ENCODE results near the gene EPB41L4B. TPM values are rescaled to one million over a fixed set of nuclear protein-coding genes. Genes with fewer than 3 reads are reported as not detected.

The EPB41L4B gene
- total and polyA plus RNA-seq, 2 of the 13 experiments (the other 11 are each of a cell fraction or from before 2014, with no cell fraction given) = 17.6 to 22.1 TPM

DNA sequence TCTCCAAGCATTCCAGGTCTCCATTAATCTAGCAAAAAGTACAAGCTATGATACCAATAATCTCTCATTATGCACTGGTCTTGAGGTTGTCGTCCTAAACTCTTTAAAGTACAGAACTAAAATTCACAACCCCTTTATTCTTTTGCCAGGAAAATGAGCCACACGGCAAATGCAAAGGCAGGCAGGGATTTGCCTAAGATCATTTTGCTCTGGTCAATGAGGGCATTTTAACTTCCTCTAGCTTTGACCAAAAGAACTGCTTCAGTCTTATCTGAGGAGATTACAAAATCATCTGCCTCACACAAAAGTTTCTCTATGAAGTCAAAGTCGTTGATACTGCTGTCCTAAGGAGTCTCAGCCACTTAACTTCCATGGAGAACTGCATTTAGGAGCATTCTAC lies 51.8 kb downstream of the EPB41L4B start:
- Histone ChIP-seq H3K79me2 (ENCODE audit: insufficient read depth, low read length) (no peaks in the 10 kb centered on the region), H4K20me1 (ENCODE audit: insufficient read depth, low read length) (no peaks in the 10 kb centered on the region), H3K27ac (ENCODE audit: extremely low read length, insufficient read depth, low read length) (no peak overlapping the region), H3K4me3 (replicated peaks in 1 of 3; ENCODE audit: insufficient read depth in 1 of 3, low read depth in 2 of 3, low read length in 3 of 3) (no peak overlapping the region), H3K27me3 (ENCODE audit: control insufficient read depth in 1 of 2, insufficient read depth in 2 of 2, low read length in 2 of 2) (no peaks in the 10 kb centered on the region), H3K4me2 (ENCODE audit: low read depth, low read length) (no peak overlapping the region), H3K36me3 (replicated peaks in 1 of 2; ENCODE audit: control insufficient read depth in 1 of 2, insufficient read depth in 2 of 2, low read length in 2 of 2) (peaks cover 3 to 14% of the 10 kb centered on the region in 2 experiments; a peak in 4 of 5 replicates), H3K9me3 (ENCODE audit: low read length) (no peaks in the 10 kb centered on the region), H2AFZ (ENCODE audit: low read length) (no peak overlapping the region), H3K9ac (ENCODE audit: insufficient read depth, low read depth, low read length) (no peak overlapping the region), H3K4me1 (ENCODE audit: insufficient read depth, low read length) (peaks cover 18% of the 10 kb centered on the region)
- no TSS peak for BruUV-seq (replicated peaks)
- ATAC-seq (no peak), FAIRE-seq (no peak), DNase-seq (ENCODE audit: low spot score) (no peak)
- ChIA-PET CTCF (ENCODE audit: low intra/inter-chr PET ratio, low total read pairs) (no interaction called here), POLR2A (no interaction called here)
- 91% methylated on average over 3 of the region's 3 CpGs for WGBS (ENCODE audit: low lambda C conversion rate)
- intact Hi-C loops (cut with micrococcal nuclease; ENCODE audit: unreplicated experiment) = no loop called here
- TF ChIP-seq, protein P1, sequence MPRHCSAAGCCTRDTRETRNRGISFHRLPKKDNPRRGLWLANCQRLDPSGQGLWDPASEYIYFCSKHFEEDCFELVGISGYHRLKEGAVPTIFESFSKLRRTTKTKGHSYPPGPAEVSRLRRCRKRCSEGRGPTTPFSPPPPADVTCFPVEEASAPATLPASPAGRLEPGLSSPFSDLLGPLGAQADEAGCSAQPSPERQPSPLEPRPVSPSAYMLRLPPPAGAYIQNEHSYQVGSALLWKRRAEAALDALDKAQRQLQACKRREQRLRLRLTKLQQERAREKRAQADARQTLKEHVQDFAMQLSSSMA (CRISPR knock-in tag; IDR thresholded peaks at IDR 0.05) = no peak
- TF ChIP-seq NR3C1 (CRISPR knock-in tag; IDR thresholded peaks at IDR 0.05) = no peak
- TF ChIP-seq, protein P2, sequence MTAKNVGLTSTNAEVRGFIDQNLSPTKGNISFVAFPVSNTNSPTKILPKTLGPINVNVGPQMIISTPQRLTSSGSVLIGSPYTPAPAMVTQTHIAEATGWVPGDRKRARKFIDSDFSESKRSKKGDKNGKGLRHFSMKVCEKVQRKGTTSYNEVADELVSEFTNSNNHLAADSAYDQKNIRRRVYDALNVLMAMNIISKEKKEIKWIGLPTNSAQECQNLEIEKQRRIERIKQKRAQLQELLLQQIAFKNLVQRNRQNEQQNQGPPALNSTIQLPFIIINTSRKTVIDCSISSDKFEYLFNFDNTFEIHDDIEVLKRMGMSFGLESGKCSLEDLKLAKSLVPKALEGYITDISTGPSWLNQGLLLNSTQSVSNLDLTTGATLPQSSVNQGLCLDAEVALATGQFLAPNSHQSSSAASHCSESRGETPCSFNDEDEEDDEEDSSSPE (CRISPR knock-in tag; IDR thresholded peaks at IDR 0.05) = no peak
- in situ Hi-C loops (cut with HindIII; ENCODE audit: extremely low pct_ligation_motif_present, low pct_unique_long_range_greater_than_20kb) = no loop called here

DNA sequence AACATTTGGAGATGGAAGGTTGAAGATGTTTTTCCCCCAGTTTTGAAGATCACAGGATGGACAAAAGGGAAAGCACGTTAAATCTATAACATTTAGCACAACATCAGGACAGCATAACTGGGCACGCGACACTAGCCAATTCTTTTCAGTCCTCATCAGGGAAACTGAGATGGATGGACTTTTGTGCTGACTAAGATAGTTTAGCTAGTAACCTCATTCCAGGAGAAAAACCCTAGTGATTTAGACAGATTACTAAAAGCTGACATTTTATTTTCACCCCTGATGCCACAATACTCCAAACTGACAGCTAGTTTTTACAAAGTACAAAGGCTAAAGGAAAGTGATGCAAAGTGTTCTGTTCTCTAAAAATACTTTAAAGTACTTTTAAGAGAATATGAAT lies 53.3 kb downstream of the EPB41L4B start:
- no peak for ATAC-seq
- Histone ChIP-seq H3K9me3 (ENCODE audit: low read length) (no peaks in the 10 kb centered on the region), H3K4me3 (replicated peaks in 1 of 3; ENCODE audit: insufficient read depth in 1 of 3, low read depth in 2 of 3, low read length in 3 of 3) (no peak overlapping the region), H3K4me2 (ENCODE audit: low read depth, low read length) (no peak overlapping the region), H3K27me3 (ENCODE audit: control insufficient read depth in 1 of 2, insufficient read depth in 2 of 2, low read length in 2 of 2) (no peaks in the 10 kb centered on the region), H3K4me1 (ENCODE audit: insufficient read depth, low read length) (peaks cover 20% of the 10 kb centered on the region), H3K27ac (ENCODE audit: extremely low read length, insufficient read depth, low read length) (no peak overlapping the region), H4K20me1 (ENCODE audit: insufficient read depth, low read length) (no peaks in the 10 kb centered on the region), H2AFZ (ENCODE audit: low read length) (no peak overlapping the region), H3K9ac (ENCODE audit: insufficient read depth, low read depth, low read length) (no peak overlapping the region), H3K36me3 (replicated peaks in 1 of 2; ENCODE audit: control insufficient read depth in 1 of 2, insufficient read depth in 2 of 2, low read length in 2 of 2) (peaks cover 3 to 16% of the 10 kb centered on the region in 2 experiments; a peak in 4 of 5 replicates), H3K79me2 (ENCODE audit: insufficient read depth, low read length) (no peaks in the 10 kb centered on the region)
- TF ChIP-seq MAFK (conservative IDR thresholded peaks at IDR 0.05 in 1 of 2, IDR thresholded peaks at IDR 0.05 in 1 of 2; ENCODE audit: low read length in 2 of 2) (peak; percentile 62 to 88), BORCS8-MEF2B (CRISPR knock-in tag; IDR thresholded peaks at IDR 0.05) (no peak), ZFP1 (CRISPR knock-in tag; IDR thresholded peaks at IDR 0.05) (peak; percentile 88; the same call in 1 of the 2 replicates), MAFF (IDR thresholded peaks at IDR 0.05; ENCODE audit: low read depth, low read length) (peak; percentile 76), CBX1 (IDR thresholded peaks at IDR 0.05; ENCODE audit: low read depth) (no peak), TP53 (CRISPR knock-in tag; conservative IDR thresholded peaks at IDR 0.05) (no peak), MED13 (CRISPR knock-in tag; IDR thresholded peaks at IDR 0.05) (no peak), PRPF4 (IDR thresholded peaks at IDR 0.05; ENCODE audit: low read depth, low read length, poor library complexity, severe bottlenecking) (no peak)
- TF ChIP-seq, protein P3, sequence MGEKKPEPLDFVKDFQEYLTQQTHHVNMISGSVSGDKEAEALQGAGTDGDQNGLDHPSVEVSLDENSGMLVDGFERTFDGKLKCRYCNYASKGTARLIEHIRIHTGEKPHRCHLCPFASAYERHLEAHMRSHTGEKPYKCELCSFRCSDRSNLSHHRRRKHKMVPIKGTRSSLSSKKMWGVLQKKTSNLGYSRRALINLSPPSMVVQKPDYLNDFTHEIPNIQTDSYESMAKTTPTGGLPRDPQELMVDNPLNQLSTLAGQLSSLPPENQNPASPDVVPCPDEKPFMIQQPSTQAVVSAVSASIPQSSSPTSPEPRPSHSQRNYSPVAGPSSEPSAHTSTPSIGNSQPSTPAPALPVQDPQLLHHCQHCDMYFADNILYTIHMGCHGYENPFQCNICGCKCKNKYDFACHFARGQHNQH (CRISPR knock-in tag; IDR thresholded peaks at IDR 0.05) = no peak
- TF ChIP-seq, protein P4, sequence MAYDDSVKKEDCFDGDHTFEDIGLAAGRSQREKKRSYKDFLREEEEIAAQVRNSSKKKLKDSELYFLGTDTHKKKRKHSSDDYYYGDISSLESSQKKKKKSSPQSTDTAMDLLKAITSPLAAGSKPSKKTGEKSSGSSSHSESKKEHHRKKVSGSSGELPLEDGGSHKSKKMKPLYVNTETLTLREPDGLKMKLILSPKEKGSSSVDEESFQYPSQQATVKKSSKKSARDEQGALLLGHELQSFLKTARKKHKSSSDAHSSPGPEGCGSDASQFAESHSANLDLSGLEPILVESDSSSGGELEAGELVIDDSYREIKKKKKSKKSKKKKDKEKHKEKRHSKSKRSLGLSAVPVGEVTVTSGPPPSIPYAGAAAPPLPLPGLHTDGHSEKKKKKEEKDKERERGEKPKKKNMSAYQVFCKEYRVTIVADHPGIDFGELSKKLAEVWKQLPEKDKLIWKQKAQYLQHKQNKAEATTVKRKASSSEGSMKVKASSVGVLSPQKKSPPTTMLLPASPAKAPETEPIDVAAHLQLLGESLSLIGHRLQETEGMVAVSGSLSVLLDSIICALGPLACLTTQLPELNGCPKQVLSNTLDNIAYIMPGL (CRISPR knock-in tag; IDR thresholded peaks at IDR 0.05; ENCODE audit: borderline replicate concordance in 1 of 2, low read depth in 1 of 2) = no peak
- no TSS peak for BruUV-seq (replicated peaks)
- intact Hi-C loops (cut with micrococcal nuclease; ENCODE audit: unreplicated experiment) (no loop called here), in situ Hi-C loops (cut with HindIII; ENCODE audit: extremely low pct_ligation_motif_present, low pct_unique_long_range_greater_than_20kb) (no loop called here)
- DNase-seq (ENCODE audit: low spot score) = no peak
- FAIRE-seq = no peak
- 90% methylated on average over 3 of the region's 3 CpGs for WGBS (ENCODE audit: low lambda C conversion rate)
- POLR2A ChIA-PET = no interaction called here
- CTCF ChIA-PET (ENCODE audit: low intra/inter-chr PET ratio, low total read pairs) = no interaction called here

Measured in HepG2 (cell line).